ENCODE results near the gene OR11H6. TPM values are rescaled to one million over a fixed set of nuclear protein-coding genes. Genes with fewer than 3 reads are reported as not detected.
"Not testable (repeated sequence)": the region's sequence is repeated elsewhere in the genome, so short reads cannot be mapped to it uniquely, and the experiment has no call there.

The OR11H6 gene
- total RNA-seq (not detected in 2 replicates), polyA plus RNA-seq (not detected in 2 replicates), polyA minus RNA-seq (ENCODE audit: low replicate concordance) (not detected in 2 replicates)
- polyA plus RNA-seq (2012), result not detected in 2 replicates

GRCh38 chr14:20223410-20223809, at the start of gene OR11H6:
Gene OR11H6 (plus strand): TSS chr14:20223710. CDS start chr14:20223710, 0 bp downstream.
- Histone ChIP-seq H3K27ac (ENCODE audit: insufficient read depth, low read length) (no peak within 1 kb of the TSS), H3K79me2 (ENCODE audit: control insufficient read depth, insufficient read depth, low read length) (no peaks in the 10 kb centered on the region), H2AFZ (ENCODE audit: low read length) (no peak within 1 kb of the TSS), H3K4me3 (replicated peaks in 1 of 4; ENCODE audit: control extremely low read depth in 1 of 4, insufficient read depth in 1 of 4, low read depth in 3 of 4, low read length in 4 of 4) (no peak within 1 kb of the TSS), H3K36me3 (ENCODE audit: control insufficient read depth, insufficient read depth, low read length) (no peaks in the 10 kb centered on the region), H3K27me3 (ENCODE audit: control insufficient read depth, insufficient read depth, low read length) (no peaks in the 10 kb centered on the region), H3K9ac (ENCODE audit: insufficient read depth, low read length) (no peak within 1 kb of the TSS), H3K9me3 (ENCODE audit: control insufficient read depth, insufficient read depth, low read depth, low read length) (no peaks in the 10 kb centered on the region), H3K4me2 (ENCODE audit: extremely low read depth, insufficient read depth, low read length) (no peak within 1 kb of the TSS), H3K4me1 (ENCODE audit: control insufficient read depth, extremely low read depth, insufficient read depth, low read length) (no peaks in the 10 kb centered on the region), H4K20me1 (ENCODE audit: control insufficient read depth, extremely low read depth, insufficient read depth, low read length) (no peaks in the 10 kb centered on the region)
- DNase-seq (ENCODE audit: low read depth in 2 of 2), result no peak
- TF ChIP-seq, protein P1, sequence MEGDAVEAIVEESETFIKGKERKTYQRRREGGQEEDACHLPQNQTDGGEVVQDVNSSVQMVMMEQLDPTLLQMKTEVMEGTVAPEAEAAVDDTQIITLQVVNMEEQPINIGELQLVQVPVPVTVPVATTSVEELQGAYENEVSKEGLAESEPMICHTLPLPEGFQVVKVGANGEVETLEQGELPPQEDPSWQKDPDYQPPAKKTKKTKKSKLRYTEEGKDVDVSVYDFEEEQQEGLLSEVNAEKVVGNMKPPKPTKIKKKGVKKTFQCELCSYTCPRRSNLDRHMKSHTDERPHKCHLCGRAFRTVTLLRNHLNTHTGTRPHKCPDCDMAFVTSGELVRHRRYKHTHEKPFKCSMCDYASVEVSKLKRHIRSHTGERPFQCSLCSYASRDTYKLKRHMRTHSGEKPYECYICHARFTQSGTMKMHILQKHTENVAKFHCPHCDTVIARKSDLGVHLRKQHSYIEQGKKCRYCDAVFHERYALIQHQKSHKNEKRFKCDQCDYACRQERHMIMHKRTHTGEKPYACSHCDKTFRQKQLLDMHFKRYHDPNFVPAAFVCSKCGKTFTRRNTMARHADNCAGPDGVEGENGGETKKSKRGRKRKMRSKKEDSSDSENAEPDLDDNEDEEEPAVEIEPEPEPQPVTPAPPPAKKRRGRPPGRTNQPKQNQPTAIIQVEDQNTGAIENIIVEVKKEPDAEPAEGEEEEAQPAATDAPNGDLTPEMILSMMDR (conservative IDR thresholded peaks at IDR 0.05 in 1 of 2, IDR thresholded peaks at IDR 0.05 in 1 of 2; ENCODE audit: low read depth in 1 of 2, low read length in 2 of 2), result no peak

- H3K27ac ChIP-seq (ENCODE audit: insufficient read depth, low read length); H3K36me3 ChIP-seq (ENCODE audit: control insufficient read depth, insufficient read depth, low read length); H3K9me3 ChIP-seq (ENCODE audit: control insufficient read depth, insufficient read depth, low read depth, low read length); DNase-seq (ENCODE audit: low read depth in 2 of 2); H3K4me1 ChIP-seq (ENCODE audit: control insufficient read depth, extremely low read depth, insufficient read depth, low read length); H3K27me3 ChIP-seq (ENCODE audit: control insufficient read depth, insufficient read depth, low read length); H2AFZ ChIP-seq (ENCODE audit: low read length); H3K4me2 ChIP-seq (ENCODE audit: extremely low read depth, insufficient read depth, low read length); H3K79me2 ChIP-seq (ENCODE audit: control insufficient read depth, insufficient read depth, low read length); H4K20me1 ChIP-seq (ENCODE audit: control insufficient read depth, extremely low read depth, insufficient read depth, low read length); H3K4me3 ChIP-seq (replicated peaks in 1 of 4; ENCODE audit: control extremely low read depth in 1 of 4, insufficient read depth in 1 of 4, low read depth in 3 of 4, low read length in 4 of 4); H3K9ac ChIP-seq (ENCODE audit: insufficient read depth, low read length): not testable (repeated sequence)
Observed at GRCh38 chr14:20174205-20174604, 49.3 kb upstream of the OR11H6 start.

DNA sequence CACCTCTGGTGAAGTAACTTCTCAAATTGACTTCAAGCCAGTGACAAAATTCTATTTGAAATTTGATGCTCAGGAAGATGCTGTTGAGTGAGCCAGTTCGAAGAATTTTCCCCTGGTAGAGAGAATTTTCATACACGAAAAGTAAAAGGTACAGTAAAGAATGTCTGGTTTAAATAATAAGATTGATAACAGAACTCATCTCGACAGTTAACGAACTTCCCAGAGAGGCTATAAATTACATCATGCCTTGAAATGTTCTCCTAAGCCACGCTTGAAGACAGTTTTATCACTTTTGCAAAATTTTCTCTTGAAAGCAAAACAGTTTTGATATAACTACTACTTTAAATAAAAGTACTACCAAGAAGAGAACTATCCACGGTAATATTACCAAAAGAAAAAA, 47.2 kb upstream of the OR11H6 start:
- no peak overlapping the region for H3K9ac ChIP-seq (ENCODE audit: insufficient read depth, low read length)
- H2AFZ ChIP-seq (ENCODE audit: low read length), result no peak overlapping the region
- TF ChIP-seq, protein P1 (conservative IDR thresholded peaks at IDR 0.05 in 1 of 2, IDR thresholded peaks at IDR 0.05 in 1 of 2; ENCODE audit: low read depth in 1 of 2, low read length in 2 of 2), result no peak
- no peak for TF ChIP-seq EZH2 (IDR thresholded peaks at IDR 0.05; ENCODE audit: low read length, missing control alignments)
- no peak overlapping the region for H3K27ac ChIP-seq (ENCODE audit: insufficient read depth, low read length)
- H4K20me1 ChIP-seq (ENCODE audit: control insufficient read depth, extremely low read depth, insufficient read depth, low read length), result no peaks in the 10 kb centered on the region
- H3K27me3 ChIP-seq (ENCODE audit: control insufficient read depth, insufficient read depth, low read length), result no peaks in the 10 kb centered on the region
- no peaks in the 10 kb centered on the region for H3K79me2 ChIP-seq (ENCODE audit: control insufficient read depth, insufficient read depth, low read length)
- H3K4me3 ChIP-seq (replicated peaks in 1 of 4; ENCODE audit: control extremely low read depth in 1 of 4, insufficient read depth in 1 of 4, low read depth in 3 of 4, low read length in 4 of 4), result no peak overlapping the region
- H3K4me2 ChIP-seq (ENCODE audit: extremely low read depth, insufficient read depth, low read length), result no peak overlapping the region
- no peak for DNase-seq (ENCODE audit: low read depth in 2 of 2)
- H3K4me1 ChIP-seq (ENCODE audit: control insufficient read depth, extremely low read depth, insufficient read depth, low read length), result no peaks in the 10 kb centered on the region
- H3K9me3 ChIP-seq (ENCODE audit: control insufficient read depth, insufficient read depth, low read depth, low read length), result no peaks in the 10 kb centered on the region
- no peaks in the 10 kb centered on the region for H3K36me3 ChIP-seq (ENCODE audit: control insufficient read depth, insufficient read depth, low read length)
